Natural killer cell (primary cell): Measurements from ENCODE around the gene GOLPH3. TPM values are rescaled to one million over a fixed set of nuclear protein-coding genes. Genes with fewer than 3 reads are reported as not detected.

Source experiments
- ATAC-seq, 3 donors: fragments of 150-1000 bp in 2 of 3; fragments of 200-7000 bp in 1 of 3; cut with Tn5 transposase; 1 replicate in 1 of 3; 2 replicates in 2 of 3; pipeline ENCODE4 v1.10.0; 2021; ENCODE audit warnings: mild to moderate bottlenecking in 2 of 3, moderate library complexity in 2 of 3
- DNase-seq, 2 donors: peaks; one replicate each; pipeline versions ENCODE4 v3.0.0 to v3.0.0-alpha.2; 2013 to 2021; ENCODE audit warnings: mixed read lengths in 1 of 2
- H3K27ac ChIP-seq: one replicate; pipeline ENCODE4 v1.5.1; 2013; ENCODE audit warnings: mild to moderate bottlenecking, low read length
- H3K27me3 ChIP-seq: one replicate; pipeline ENCODE4 v1.6.1; 2013; ENCODE audit warnings: low read length; ENCODE audit not compliant: control insufficient read depth, insufficient read depth
- H3K36me3 ChIP-seq: one replicate; pipeline ENCODE4 v1.6.1; 2013; ENCODE audit warnings: low read length; ENCODE audit not compliant: control insufficient read depth, insufficient read depth
- H3K4me1 ChIP-seq: one replicate; pipeline ENCODE4 v1.6.1; 2013; ENCODE audit warnings: low read length; ENCODE audit not compliant: control insufficient read depth, insufficient read depth
- H3K4me3 ChIP-seq: one replicate; pipeline ENCODE4 v1.5.1; 2013; ENCODE audit warnings: low read length
- H3K9me3 ChIP-seq: one replicate; pipeline ENCODE4 v1.6.1; 2013; ENCODE audit warnings: low read length; ENCODE audit not compliant: control insufficient read depth, insufficient read depth
- H3K27ac Mint-ChIP-seq, 2 donors: one replicate each; pipeline ENCODE4 v1.8.0; 2022; ENCODE audit warnings: mild to moderate bottlenecking in 2 of 2, mixed read lengths in 2 of 2, moderate library complexity in 1 of 2
- H3K27me3 Mint-ChIP-seq, 2 donors: one replicate each; pipeline ENCODE4 v1.8.0; 2022; ENCODE audit warnings: low read depth in 2 of 2, mixed read lengths in 2 of 2
- H3K36me3 Mint-ChIP-seq: one replicate; pipeline ENCODE4 v1.8.0; 2022; ENCODE audit warnings: mixed read lengths
- H3K4me1 Mint-ChIP-seq, 2 donors: one replicate each; pipeline ENCODE4 v1.8.0; 2022; ENCODE audit warnings: mixed read lengths in 2 of 2
- H3K4me3 Mint-ChIP-seq: one replicate; pipeline ENCODE4 v1.8.0; 2022; ENCODE audit warnings: mild to moderate bottlenecking, moderate library complexity, mixed read lengths
- H3K9me3 Mint-ChIP-seq, 2 donors: one replicate each; pipeline ENCODE4 v1.8.0; 2022; ENCODE audit warnings: mixed read lengths in 2 of 2
- CTCF ChIP-seq: fragments of 200-600 bp; IDR thresholded peaks from one replicate; pipeline ENCODE4 v1.8.0; 2022; ENCODE audit warnings: antibody characterized with exemption
- WGBS: methylation state at CpG from one replicate; pipeline ENCODE4 v1.1.7; 2013; ENCODE audit warnings: missing lambda C conversion rate; ENCODE audit not compliant: insufficient coverage; 5-methylcytosine and 5-hydroxymethylcytosine counted together
- intact Hi-C: fragments of 100-400 bp; cut with micrococcal nuclease; formaldehyde crosslinking; loops from one replicate; pipeline ENCODE4 v1.14.2; 2022
- total RNA-seq, 4 donors: library from RNA; stranded (reverse); fragments of 120-200 nt in 1 of 4; gene quantifications; one replicate each; pipeline versions ENCODE4 v1.2.3 to v1.2.4, GENCODE V29; 2013 to 2022

The GOLPH3 gene
- total RNA-seq, 3 donors from 2014 or later (not counting 1 experiment from before 2014, with no cell fraction given): 67.6 to 70.6 (median 69.3) TPM

- Mint-ChIP-seq H3K4me1 (peaks cover 47 to 51% of the 10 kb centered on the region in 2 donors), H3K27ac (peak overlapping the region; percentile 68 to 76), H3K36me3 (no peaks in the 10 kb centered on the region), H3K27me3 (no peaks in the 10 kb centered on the region), H3K4me3 (no peak overlapping the region), H3K9me3 (no peaks in the 10 kb centered on the region)
- H3K9me3 ChIP-seq: no peaks in the 10 kb centered on the region
- intact Hi-C loops: no loop called here
- H3K27ac ChIP-seq: no peak overlapping the region
- DNase-seq (no peak), ATAC-seq (no peak)
- no peak for TF ChIP-seq CTCF
- 100% methylated on average over 4 of the region's 5 CpGs for WGBS
- H3K4me3 ChIP-seq: no peak overlapping the region
- H3K36me3 ChIP-seq: peaks cover 2% of the 10 kb centered on the region
- no peaks in the 10 kb centered on the region for H3K27me3 ChIP-seq
- H3K4me1 ChIP-seq: peaks cover 6% of the 10 kb centered on the region
Observed at GRCh38 chr5:32144378-32145207, 29.5 kb downstream of the GOLPH3 start.

GRCh38 chr5:32143617-32144377 lies 30.3 kb downstream of the GOLPH3 start:
- Histone ChIP-seq H3K27ac (no peak overlapping the region), H3K4me1 (peaks cover 2% of the 10 kb centered on the region), H3K9me3 (no peaks in the 10 kb centered on the region), H3K27me3 (no peaks in the 10 kb centered on the region), H3K36me3 (peaks cover 2% of the 10 kb centered on the region), H3K4me3 (no peak overlapping the region)
- Mint-ChIP-seq H3K27me3 (no peaks in the 10 kb centered on the region), H3K4me3 (no peak overlapping the region), H3K9me3 (no peaks in the 10 kb centered on the region), H3K36me3 (no peaks in the 10 kb centered on the region), H3K4me1 (peaks cover 47 to 51% of the 10 kb centered on the region in 2 donors), H3K27ac (peak overlapping the region; percentile 68 to 76)
- intact Hi-C loops: no loop called here
- no peak for TF ChIP-seq CTCF
- WGBS: 92% methylated on average over 3 of the region's 6 CpGs
- no peak for ATAC-seq
- DNase-seq: no peak

GRCh38 chr5:32138839-32139493 lies 35.2 kb downstream of the GOLPH3 start:
- no peak for TF ChIP-seq CTCF
- no peak overlapping the region for H3K4me3 Mint-ChIP-seq

More at GRCh38 chr5:32138839-32139493, 35.2 kb downstream of the GOLPH3 start:
- Mint-ChIP-seq H3K27ac (peak overlapping the region; percentile 49 to 73), H3K27me3 (no peaks in the 10 kb centered on the region), H3K9me3 (no peaks in the 10 kb centered on the region), H3K4me1 (peaks cover 25 to 29% of the 10 kb centered on the region in 2 donors), H3K36me3 (no peaks in the 10 kb centered on the region)
- peak in 1 of 2 donors; percentile 31 for DNase-seq
- Histone ChIP-seq H3K27ac (no peak overlapping the region), H3K4me3 (no peak overlapping the region), H3K36me3 (peaks cover 18% of the 10 kb centered on the region), H3K4me1 (no peaks in the 10 kb centered on the region), H3K9me3 (no peaks in the 10 kb centered on the region), H3K27me3 (no peaks in the 10 kb centered on the region)
- ATAC-seq: no peak
- 75% methylated on average over 6 of the region's 7 CpGs for WGBS
- intact Hi-C loops: no loop called here
